Hepatocyte (in vitro differentiated cells): ENCODE data around the gene ADCYAP1. TPM values are rescaled to one million over a fixed set of nuclear protein-coding genes. Genes with fewer than 3 reads are reported as not detected.

Source experiments
- DNase-seq: peaks from one replicate; pipeline ENCODE4 v3.0.0-alpha.2; 2016; ENCODE audit warnings: low spot score
- H2AFZ ChIP-seq: fragments of 200-600 bp; sonication (generic); 2 replicates; pipeline ENCODE4 v1.6.0; 2016; ENCODE audit warnings: antibody characterized with exemption, mild to moderate bottlenecking
- H3K27ac ChIP-seq: fragments of 200-600 bp; sonication (generic); 2 replicates; pipeline ENCODE4 v1.5.1; 2016; ENCODE audit warnings: mild to moderate bottlenecking
- H3K27me3 ChIP-seq: fragments of 200-600 bp; sonication (generic); 2 replicates; pipeline ENCODE4 v1.6.1; 2016
- H3K36me3 ChIP-seq: fragments of 200-600 bp; sonication (generic); replicated peaks from 2 replicates; pipeline ENCODE4 v1.5.1; 2016; ENCODE audit warnings: low read depth; ENCODE audit not compliant: insufficient read depth
- H3K4me1 ChIP-seq: fragments of 200-600 bp; sonication (generic); 2 replicates; pipeline ENCODE4 v1.5.1; 2016; ENCODE audit warnings: mild to moderate bottlenecking, moderate library complexity; ENCODE audit not compliant: insufficient read depth
- H3K4me2 ChIP-seq: fragments of 200-600 bp; sonication (generic); 2 replicates; pipeline ENCODE4 v1.6.0; 2016
- H3K4me3 ChIP-seq: fragments of 200-600 bp; sonication (generic); 2 replicates; pipeline ENCODE4 v1.5.1; 2016; ENCODE audit warnings: mild to moderate bottlenecking
- H3K79me2 ChIP-seq: fragments of 200-600 bp; sonication (generic); 2 replicates; pipeline ENCODE4 v1.6.0; 2017; ENCODE audit warnings: mild to moderate bottlenecking
- H3K9me2 ChIP-seq: fragments of 200-600 bp; sonication (generic); replicated peaks from 2 replicates; pipeline ENCODE4 v1.6.0; 2017; ENCODE audit warnings: mild to moderate bottlenecking; ENCODE audit not compliant: insufficient read depth
- H3K9me3 ChIP-seq: fragments of 200-600 bp; sonication (generic); 2 replicates; pipeline ENCODE4 v1.5.1; 2016; ENCODE audit warnings: low read depth, mild to moderate bottlenecking
- H4K20me1 ChIP-seq: fragments of 200-600 bp; sonication (generic); 2 replicates; pipeline ENCODE4 v1.6.0; 2016; ENCODE audit warnings: mild to moderate bottlenecking; ENCODE audit not compliant: insufficient read depth, poor library complexity, severe bottlenecking
- CTCF ChIP-seq: fragments of 200-600 bp; sonication (generic); IDR thresholded peaks from 2 replicates; pipeline ENCODE4 v1.5.1; 2016; ENCODE audit warnings: antibody characterized with exemption, mild to moderate bottlenecking; ENCODE audit not compliant: poor library complexity
- EZH2 ChIP-seq: fragments of 200-600 bp; sonication (generic); IDR thresholded peaks from 2 replicates; pipeline ENCODE4 v1.6.1; 2016; ENCODE audit warnings: antibody characterized with exemption, mild to moderate bottlenecking, borderline replicate concordance
- EZH2phosphoT487 ChIP-seq: fragments of 200-600 bp; sonication (generic); IDR thresholded peaks from one replicate; pipeline ENCODE4 v1.6.1; 2018; ENCODE audit warnings: antibody characterized with exemption, mild to moderate bottlenecking, low read depth, moderate library complexity; ENCODE audit not compliant: unreplicated experiment, severe bottlenecking
- WGBS: methylation state at CpG from one replicate; pipeline ENCODE4 v1.1.6; 2016; ENCODE audit warnings: low lambda C conversion rate; ENCODE audit errors: missing lambda C conversion rate; 5-methylcytosine and 5-hydroxymethylcytosine counted together
- polyA plus RNA-seq: library from polyadenylated mRNA; unstranded; fragments of >200 nt; fragmentation: Nextera tagmentation; extraction: Ambion mirVana; gene quantifications from 2 replicates; pipeline ENCODE4 v1.2.1, GENCODE V29; 2016
- total RNA-seq: library from RNA; depleted of rRNA; stranded (reverse); fragments of >200 nt; gene quantifications from 2 replicates; pipeline ENCODE4 v1.2.3, GENCODE V29; 2014

Gene ADCYAP1
- total and polyA plus RNA-seq, 2 experiments from 2014 or later, result 0.31 to 0.40 TPM

GRCh38 chr18:933082-933481 lies 28.4 kb downstream of the ADCYAP1 start:
- Histone ChIP-seq H2AFZ (no peak overlapping the region), H3K9me2 (no peaks in the 10 kb centered on the region), H3K79me2 (no peaks in the 10 kb centered on the region), H3K27ac (no peak overlapping the region), H3K36me3 (no peaks in the 10 kb centered on the region), H3K27me3 (no peaks in the 10 kb centered on the region), H3K4me2 (no peak overlapping the region), H3K9me3 (no peaks in the 10 kb centered on the region), H4K20me1 (no peaks in the 10 kb centered on the region), H3K4me1 (no peaks in the 10 kb centered on the region), H3K4me3 (no peak overlapping the region)
- TF ChIP-seq CTCF (no peak), EZH2phosphoT487 (no peak), EZH2 (no peak)
- no peak for DNase-seq
- 65% methylated on average over 2 of the region's 2 CpGs for WGBS

GRCh38 chr18:934518-935133 lies 30.0 kb downstream of the ADCYAP1 start:
- DNase-seq, result no peak
- Histone ChIP-seq H3K4me3 (no peak overlapping the region), H3K4me2 (no peak overlapping the region), H3K79me2 (no peaks in the 10 kb centered on the region), H3K27ac (no peak overlapping the region), H3K9me2 (no peaks in the 10 kb centered on the region), H3K36me3 (no peaks in the 10 kb centered on the region), H3K4me1 (no peaks in the 10 kb centered on the region), H3K9me3 (no peaks in the 10 kb centered on the region), H3K27me3 (no peaks in the 10 kb centered on the region), H2AFZ (no peak overlapping the region), H4K20me1 (no peaks in the 10 kb centered on the region)
- TF ChIP-seq EZH2phosphoT487 (no peak), CTCF (no peak), EZH2 (no peak)
- 72% methylated on average over 8 of the region's 8 CpGs for WGBS

- Histone ChIP-seq H3K9me3 (no peaks in the 10 kb centered on the region), H3K4me1 (no peaks in the 10 kb centered on the region), H2AFZ (no peak overlapping the region), H3K4me3 (no peak overlapping the region), H4K20me1 (no peaks in the 10 kb centered on the region), H3K36me3 (no peaks in the 10 kb centered on the region), H3K9me2 (no peaks in the 10 kb centered on the region), H3K79me2 (no peaks in the 10 kb centered on the region), H3K27ac (no peak overlapping the region), H3K4me2 (no peak overlapping the region), H3K27me3 (no peaks in the 10 kb centered on the region)
- DNase-seq, result no peak
- WGBS, result 76% methylated on average over 6 of the region's 6 CpGs
- TF ChIP-seq EZH2phosphoT487, result no peak
- no peak for TF ChIP-seq CTCF
- TF ChIP-seq EZH2, result no peak
These were observed 32.3 kb downstream of the ADCYAP1 start for GRCh38 chr18:936941-937340.

GRCh38 chr18:939166-939565 lies 34.5 kb downstream of the ADCYAP1 start:
- Histone ChIP-seq H3K9me2 (no peaks in the 10 kb centered on the region), H3K36me3 (no peaks in the 10 kb centered on the region), H4K20me1 (no peaks in the 10 kb centered on the region), H3K9me3 (no peaks in the 10 kb centered on the region), H3K27me3 (no peaks in the 10 kb centered on the region), H3K4me2 (no peak overlapping the region), H3K27ac (no peak overlapping the region), H3K4me1 (no peaks in the 10 kb centered on the region), H3K4me3 (no peak overlapping the region), H3K79me2 (no peaks in the 10 kb centered on the region), H2AFZ (no peak overlapping the region)
- 53% methylated on average over 4 of the region's 4 CpGs for WGBS
- DNase-seq, result no peak
- TF ChIP-seq CTCF (no peak), EZH2phosphoT487 (no peak), EZH2 (no peak)
